ENCODE results near the gene TNXB. TPM values are rescaled to one million over a fixed set of nuclear protein-coding genes. Genes with fewer than 3 reads are reported as not detected.
A peak's percentile ranks its signal among the peaks of the same experiment; 100 is the strongest.
"Not testable (repeated sequence)": the region's sequence is repeated elsewhere in the genome, so short reads cannot be mapped to it uniquely, and the experiment has no call there.

The TNXB gene
- total RNA-seq, 2 donors from 2014 or later: 3.8 to 6.7 TPM

GRCh38 chr6:32004864-32005537, 104.1 kb downstream of the TNXB start:
- H3K27me3 Mint-ChIP-seq; DNase-seq (ENCODE audit: low spot score); H3K4me3 Mint-ChIP-seq; H3K36me3 Mint-ChIP-seq; H3K9me3 Mint-ChIP-seq; H3K4me1 Mint-ChIP-seq (ENCODE audit: low read depth in 2 of 2): not testable (repeated sequence)
- peak; percentile 61 to 66 for ATAC-seq
- H3K27ac Mint-ChIP-seq: peak overlapping the region in 1 of 2 donors; percentile 14

- H3K36me3 Mint-ChIP-seq; H3K9me3 Mint-ChIP-seq; DNase-seq (ENCODE audit: low spot score); H3K4me3 Mint-ChIP-seq; H3K27ac Mint-ChIP-seq; H3K27me3 Mint-ChIP-seq; H3K4me1 Mint-ChIP-seq (ENCODE audit: low read depth in 2 of 2); ATAC-seq: not testable (repeated sequence)
Observed at GRCh38 chr6:32004393-32004792, 104.7 kb downstream of the TNXB start.

GRCh38 chr6:32003301-32003700, 105.8 kb downstream of the TNXB start:
- not testable (repeated sequence) for H3K27ac Mint-ChIP-seq; H3K9me3 Mint-ChIP-seq; H3K36me3 Mint-ChIP-seq; H3K27me3 Mint-ChIP-seq; DNase-seq (ENCODE audit: low spot score); ATAC-seq; H3K4me1 Mint-ChIP-seq (ENCODE audit: low read depth in 2 of 2); H3K4me3 Mint-ChIP-seq

- H3K9me3 Mint-ChIP-seq; H3K36me3 Mint-ChIP-seq; H3K27me3 Mint-ChIP-seq; DNase-seq (ENCODE audit: low spot score); H3K4me3 Mint-ChIP-seq; H3K4me1 Mint-ChIP-seq (ENCODE audit: low read depth in 2 of 2); H3K27ac Mint-ChIP-seq: not testable (repeated sequence)
- peak in 1 of 2 donors; percentile 29 for ATAC-seq
Observed at GRCh38 chr6:32002546-32003268, 106.4 kb downstream of the TNXB start.

- H3K9me3 Mint-ChIP-seq; H3K4me1 Mint-ChIP-seq (ENCODE audit: low read depth in 2 of 2); H3K27me3 Mint-ChIP-seq; ATAC-seq; DNase-seq (ENCODE audit: low spot score); H3K36me3 Mint-ChIP-seq; H3K4me3 Mint-ChIP-seq; H3K27ac Mint-ChIP-seq: not testable (repeated sequence)
Observed at GRCh38 chr6:31996385-31996784, 112.8 kb downstream of the TNXB start.

- ATAC-seq: not testable (repeated sequence)
Observed at GRCh38 chr6:31994421-31994820, 114.7 kb downstream of the TNXB start.

More at GRCh38 chr6:31994421-31994820, 114.7 kb downstream of the TNXB start:
- not testable (repeated sequence) for H3K9me3 Mint-ChIP-seq; H3K4me3 Mint-ChIP-seq; H3K4me1 Mint-ChIP-seq (ENCODE audit: low read depth in 2 of 2); H3K36me3 Mint-ChIP-seq; H3K27me3 Mint-ChIP-seq; DNase-seq (ENCODE audit: low spot score); H3K27ac Mint-ChIP-seq

Other genes with a start within 250 kb of the TNXB start
- 10 to 100 TPM; 37.2 to 46.6 TPM for gene NEU1, start 246.5 kb downstream of the TNXB start, total RNA-seq
- gene SLC44A4, start 230.3 kb downstream of the TNXB start, total RNA-seq: not detected
- gene EHMT2, start 211.6 kb downstream of the TNXB start, total RNA-seq: 10 to 100 TPM; 34.4 to 69.1 TPM
- 1 to 10 TPM; 1.4 to 2.9 TPM for gene ZBTB12, start 207.3 kb downstream of the TNXB start, total RNA-seq
- gene C2, start 181.6 kb downstream of the TNXB start, total RNA-seq: under 1 TPM in 1 of 2 donors, not detected in 1; 0.92 TPM
- gene CFB, start 163.2 kb downstream of the TNXB start, total RNA-seq: under 1 TPM; 0.33 to 0.40 TPM
- 10 to 100 TPM; 61.5 to 78.0 TPM for gene NELFE, start 150.4 kb downstream of the TNXB start, total RNA-seq
- 100 to 1,000 TPM; 103 to 164 TPM for gene SKIC2, start 150.2 kb downstream of the TNXB start, total RNA-seq
- 10 to 100 TPM; 11.4 to 27.5 TPM for gene DXO, start 137.2 kb downstream of the TNXB start, total RNA-seq
- 10 to 100 TPM in 1 of 2 donors, 1 to 10 TPM in 1; 4.4 to 13.3 TPM for gene C4A, start 127.3 kb downstream of the TNXB start, total RNA-seq
- gene C4B, start 94.5 kb downstream of the TNXB start, total RNA-seq: 1 to 10 TPM; 3.4 to 5.0 TPM
- 1 to 10 TPM in 1 of 2 donors, not detected in 1; 1.3 TPM for gene CYP21A2, start 70.9 kb downstream of the TNXB start, total RNA-seq
- 100 to 1,000 TPM; 125 to 132 TPM for gene ATF6B, start 18.9 kb upstream of the TNXB start, total RNA-seq
- 1 to 10 TPM; 5.5 to 6.0 TPM for gene FKBPL, start 20.9 kb upstream of the TNXB start, total RNA-seq
- under 1 TPM; 0.17 to 0.33 TPM for gene PRRT1, start 42.6 kb upstream of the TNXB start, total RNA-seq
- 10 to 100 TPM; 10.8 to 32.3 TPM for gene PPT2, start 44.8 kb upstream of the TNXB start, total RNA-seq
- 10 to 100 TPM in 1 of 2 donors, 1 to 10 TPM in 1; 8.3 to 15.0 TPM for gene EGFL8, start 55.3 kb upstream of the TNXB start, total RNA-seq
- 10 to 100 TPM; 39.2 to 43.0 TPM for gene AGPAT1, start 66.7 kb upstream of the TNXB start, total RNA-seq
- gene RNF5, start 69.1 kb upstream of the TNXB start, total RNA-seq: 10 to 100 TPM; 41.0 to 53.3 TPM
- 10 to 100 TPM; 15.0 to 29.7 TPM for gene AGER, start 74.9 kb upstream of the TNXB start, total RNA-seq
- 10 to 100 TPM; 64.1 to 89.4 TPM for gene PBX2, start 80.9 kb upstream of the TNXB start, total RNA-seq
- 100 to 1,000 TPM; 131 to 143 TPM for gene GPSM3, start 83.3 kb upstream of the TNXB start, total RNA-seq
- 1 to 10 TPM; 1.4 TPM for gene NOTCH4, start 114.7 kb upstream of the TNXB start, total RNA-seq